Keratinocyte (primary cell): ENCODE data around the gene CEP295NL. TPM values are rescaled to one million over a fixed set of nuclear protein-coding genes. Genes with fewer than 3 reads are reported as not detected.

ENCODE experiments used
- DNase-seq: peaks from one replicate; pipeline ENCODE4 v3.0.0-alpha.2; 2011; ENCODE audit warnings: low read depth, missing footprints, low spot score
- FAIRE-seq: peaks from 2 replicates; lab custom pipeline; 2011; peaks lifted over from hg19 to GRCh38; lab: Jason Lieb, UNC
- H2AFZ ChIP-seq: 2 replicates; pipeline ENCODE4 v1.6.0; 2012; ENCODE audit warnings: low read length, control low read depth, inconsistent platforms; ENCODE audit not compliant: control insufficient read depth
- H3K27ac ChIP-seq: 2 replicates; pipeline ENCODE4 v1.5.1; 2011; ENCODE audit warnings: low read length; ENCODE audit not compliant: control insufficient read depth, insufficient read depth
- H3K27me3 ChIP-seq: 3 replicates; pipeline ENCODE4 v1.6.0; 2011; ENCODE audit warnings: low read length; ENCODE audit not compliant: control insufficient read depth, insufficient read depth; ENCODE audit errors: extremely low read depth
- H3K36me3 ChIP-seq, 2 experiments: 2 replicates in 1 of 2; 3 replicates in 1 of 2; pipeline ENCODE4 v1.5.1; 2011; ENCODE audit warnings: low read length in 2 of 2, mild to moderate bottlenecking in 1 of 2; ENCODE audit not compliant: control insufficient read depth in 2 of 2, insufficient read depth in 2 of 2; ENCODE audit errors: extremely low read depth in 1 of 2
- H3K4me1 ChIP-seq: 3 replicates; pipeline ENCODE4 v1.5.1; 2011; ENCODE audit warnings: low read length; ENCODE audit not compliant: control insufficient read depth, insufficient read depth; ENCODE audit errors: extremely low read depth
- H3K4me2 ChIP-seq: 3 replicates; pipeline ENCODE4 v1.6.0; 2011; ENCODE audit warnings: low read depth, low read length; ENCODE audit not compliant: control insufficient read depth, insufficient read depth; ENCODE audit errors: extremely low read depth
- H3K4me3 ChIP-seq, 3 experiments: fragments of 200-600 bp in 1 of 3; sonication (generic) in 1 of 3; 2 replicates in 2 of 3; 3 replicates in 1 of 3; pipeline ENCODE4 v1.5.1; 2011 to 2016; ENCODE audit warnings: low read length in 3 of 3, mild to moderate bottlenecking in 3 of 3, control low read depth in 2 of 3, inconsistent platforms in 1 of 3, low read depth in 1 of 3, mixed read lengths in 1 of 3, mixed run types in 1 of 3, moderate library complexity in 1 of 3; ENCODE audit not compliant: control insufficient read depth in 2 of 3, insufficient read depth in 2 of 3; ENCODE audit errors: extremely low read depth in 1 of 3
- H3K79me2 ChIP-seq: 2 replicates; pipeline ENCODE4 v1.6.0; 2012; ENCODE audit warnings: low read length; ENCODE audit not compliant: control insufficient read depth, insufficient read depth
- H3K9ac ChIP-seq: 3 replicates; pipeline ENCODE4 v1.6.0; 2011; ENCODE audit warnings: low read length; ENCODE audit not compliant: control insufficient read depth, insufficient read depth; ENCODE audit errors: extremely low read depth
- H3K9me1 ChIP-seq: 3 replicates; pipeline ENCODE4 v1.6.0; 2011; ENCODE audit warnings: low read length; ENCODE audit not compliant: control insufficient read depth, insufficient read depth; ENCODE audit errors: extremely low read depth
- H3K9me3 ChIP-seq: 2 replicates; pipeline ENCODE4 v1.5.1; 2012; ENCODE audit warnings: low read depth, low read length; ENCODE audit not compliant: control insufficient read depth
- H4K20me1 ChIP-seq: 3 replicates; pipeline ENCODE4 v1.6.0; 2011; ENCODE audit warnings: low read length; ENCODE audit not compliant: control insufficient read depth, insufficient read depth; ENCODE audit errors: extremely low read depth
- CTCF ChIP-seq, 3 experiments: IDR thresholded peaks in 1 of 3; conservative IDR thresholded peaks in 1 of 3; optimal IDR thresholded peaks in 1 of 3; 2 replicates in 2 of 3; 3 replicates in 1 of 3; pipeline versions ENCODE3 to v1.5.1; 2011; ENCODE audit warnings: low read length in 3 of 3, mild to moderate bottlenecking in 3 of 3, moderate library complexity in 2 of 3, control low read depth in 1 of 3, inconsistent platforms in 1 of 3; ENCODE audit not compliant: insufficient read depth in 2 of 3; ENCODE audit errors: extremely low read depth in 1 of 3
- EZH2 ChIP-seq: IDR thresholded peaks from one replicate; pipeline ENCODE4 v1.6.1; 2012; ENCODE audit warnings: inconsistent platforms, mild to moderate bottlenecking, low read length, moderate library complexity
- dilution Hi-C: fragments of 300-500 bp; cut with MboI; formaldehyde crosslinking; loops from one replicate; pipeline ENCODE4 v1.7.0; 2020; ENCODE audit warnings: low sequenced_read_pairs; ENCODE audit not compliant: extremely low pct_ligation_motif_present
- polyA plus RNA-seq, 5 experiments: library from polyadenylated mRNA; depleted of rRNA in 3 of 5; stranded (reverse) in 3 of 5; stranded (forward) in 1 of 5; unstranded in 1 of 5; fragments of >200 nt; gene quantifications; 1 replicate in 1 of 5; 2 replicates in 3 of 5; 3 replicates in 1 of 5; pipeline versions ENCODE4 v1.2.1 to v1.2.3, GENCODE V29; 2011 to 2012; ENCODE audit warnings: missing spikeins in 2 of 5, low read depth in 1 of 5, low replicate concordance in 1 of 5

Gene CEP295NL
- polyA plus RNA-seq, 1 donor (not counting 4 experiments of a cell fraction or from before 2014, with no cell fraction given) = not detected

GRCh38 chr17:78844301-78845005, 58.5 kb downstream of the CEP295NL start:
- Histone ChIP-seq H3K9ac (no peak overlapping the region), H3K4me2 (no peak overlapping the region), H4K20me1 (no peaks in the 10 kb centered on the region), H3K9me1 (no peaks in the 10 kb centered on the region), H3K27ac (no peak overlapping the region), H3K9me3 (no peaks in the 10 kb centered on the region), H3K27me3 (no peaks in the 10 kb centered on the region), H2AFZ (no peak overlapping the region), H3K79me2 (peaks cover 10% of the 10 kb centered on the region), H3K4me1 (peaks cover 6% of the 10 kb centered on the region), H3K36me3 (no peaks in the 10 kb centered on the region), H3K4me3 (no peak overlapping the region)
- dilution Hi-C loops = no loop called here
- no peak for DNase-seq
- no peak for FAIRE-seq
- TF ChIP-seq EZH2 (no peak), CTCF (optimal IDR thresholded peaks at IDR 0.05 in 1 of 3, IDR thresholded peaks at IDR 0.05 in 1 of 3, conservative IDR thresholded peaks at IDR 0.05 in 1 of 3; ENCODE audit: extremely low read depth in 1 of 3, insufficient read depth in 2 of 3, low read length in 3 of 3) (no peak)

- peaks cover 0 to 6% of the 10 kb centered on the region in 2 experiments for H3K36me3 ChIP-seq
- peak; percentile 89 to 93 (median 91) for TF ChIP-seq CTCF (optimal IDR thresholded peaks at IDR 0.05 in 1 of 3, IDR thresholded peaks at IDR 0.05 in 1 of 3, conservative IDR thresholded peaks at IDR 0.05 in 1 of 3; ENCODE audit: extremely low read depth in 1 of 3, insufficient read depth in 2 of 3, low read length in 3 of 3)
- TF ChIP-seq EZH2 = no peak
- dilution Hi-C loops = no loop called here
- DNase-seq (no peak), FAIRE-seq (no peak)
- no peak overlapping the region for H2AFZ ChIP-seq
- peaks cover 16% of the 10 kb centered on the region for H3K4me1 ChIP-seq
- H3K4me3 ChIP-seq = no peak overlapping the region
- no peaks in the 10 kb centered on the region for H3K9me3 ChIP-seq
- H3K9ac ChIP-seq = no peak overlapping the region
- peaks cover 24% of the 10 kb centered on the region for H3K79me2 ChIP-seq
- no peaks in the 10 kb centered on the region for H3K27me3 ChIP-seq
- H3K27ac ChIP-seq = no peak overlapping the region
- no peaks in the 10 kb centered on the region for H3K9me1 ChIP-seq
- H4K20me1 ChIP-seq = peaks cover 6% of the 10 kb centered on the region
- no peak overlapping the region for H3K4me2 ChIP-seq
These were observed 60.0 kb downstream of the CEP295NL start for GRCh38 chr17:78842881-78843565.
